Body of pancreas (tissue), 4 donors: Measurements from ENCODE around the gene MAMDC2. TPM values are rescaled to one million over a fixed set of nuclear protein-coding genes. Genes with fewer than 3 reads are reported as not detected.

ENCODE experiments used
- ATAC-seq: fragments of 150-250 bp; one replicate; pipeline ENCODE4 v1.9.1; 2016
- DNase-seq, 4 donors: peaks; one replicate each; pipeline ENCODE4 v3.0.0-alpha.2; 2019
- H3K27ac ChIP-seq, 4 donors: fragments of 200-600 bp; sonication (generic); 1 replicate in 3 of 4; 2 replicates in 1 of 4; pipeline versions ENCODE4 v1.5.1 to v1.6.1; 2016 to 2019; ENCODE audit warnings: mild to moderate bottlenecking in 1 of 4, mixed read lengths in 1 of 4, moderate library complexity in 1 of 4
- H3K27me3 ChIP-seq, 2 donors: fragments of 200-600 bp; sonication (generic); one replicate each; pipeline ENCODE4 v1.6.0; 2016; ENCODE audit warnings: mild to moderate bottlenecking in 1 of 2
- H3K36me3 ChIP-seq, 2 donors: fragments of 200-600 bp; sonication (generic); replicated peaks in 1 of 2; 2 replicates each; pipeline ENCODE4 v1.5.1; 2016; ENCODE audit warnings: low read depth in 2 of 2; ENCODE audit not compliant: insufficient read depth in 1 of 2
- H3K4me1 ChIP-seq: fragments of 200-600 bp; sonication (generic); one replicate; pipeline ENCODE4 v1.6.0; 2016
- H3K4me3 ChIP-seq, 2 donors: fragments of 200-600 bp; sonication (generic); 1 replicate in 1 of 2; 2 replicates in 1 of 2; pipeline ENCODE4 v1.5.1; 2016 to 2019
- H3K9me3 ChIP-seq, 3 donors: fragments of 200-600 bp; sonication (generic); 1 replicate in 2 of 3; 2 replicates in 1 of 3; pipeline ENCODE4 v1.5.1; 2016
- POLR2A ChIP-seq, 3 donors: fragments of 450-650 bp; IDR thresholded peaks; one replicate each; pipeline ENCODE4 v1.6.1; 2016; ENCODE audit warnings: antibody characterized with exemption in 3 of 3, mild to moderate bottlenecking in 2 of 3
- WGBS, 2 donors: methylation state at CpG; one replicate each; pipeline ENCODE4 v1.1.5; 2017; 5-methylcytosine and 5-hydroxymethylcytosine counted together
- intact Hi-C: fragments of 100-400 bp; cut with DNase I; formaldehyde crosslinking; loops from one replicate; pipeline ENCODE4 v1.15.1; 2023
- total RNA-seq, 2 donors: library from RNA; depleted of rRNA; stranded (reverse); fragments of >200 nt; gene quantifications; one replicate each; pipeline ENCODE4 v1.1.0, GENCODE V29; 2016
- TF ChIP-seq, protein P1 (sequence below), 7 experiments: fragments of 450-650 bp in 4 of 7; fragments of 200-600 bp in 3 of 7; sonication (generic) in 3 of 7; IDR thresholded peaks; one replicate each; pipeline ENCODE4 v1.5.1; 2016 to 2019; ENCODE audit warnings: antibody characterized with exemption in 7 of 7

MAMDC2 gene
- total RNA-seq, 2 donors from 2014 or later, result 4.0 to 17.1 TPM

DNA sequence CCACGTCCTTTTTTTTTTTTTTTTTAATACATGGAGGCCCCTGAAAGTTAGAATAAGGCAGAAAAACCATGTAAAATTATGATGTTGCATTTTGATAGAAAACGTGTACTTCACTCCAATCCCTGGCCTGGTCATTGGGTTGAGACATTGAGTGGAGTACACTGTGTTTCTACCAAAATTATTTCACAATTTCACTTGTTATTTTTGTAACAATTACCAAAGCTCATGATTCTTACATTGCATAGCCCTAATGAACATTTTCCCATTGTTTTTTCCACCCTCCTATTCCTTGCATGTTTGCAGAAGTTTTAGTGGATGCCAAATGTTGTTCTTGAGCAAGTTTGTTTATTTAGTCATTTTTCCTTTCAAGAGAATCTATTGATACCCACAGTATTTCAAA lies 21.9 kb downstream of the MAMDC2 start:
- ATAC-seq (peak; percentile 50), DNase-seq (peak in 1 of 4 donors; percentile 17)
- H3K27me3 ChIP-seq, result no peaks in the 10 kb centered on the region
- H3K36me3 ChIP-seq, result no peaks in the 10 kb centered on the region
- H3K9me3 ChIP-seq, result no peaks in the 10 kb centered on the region
- WGBS, 2 donors, result 62 to 69% methylated on average over 2 of the region's 2 CpGs
- H3K4me3 ChIP-seq, result no peak overlapping the region
- H3K4me1 ChIP-seq, result peaks cover 14% of the 10 kb centered on the region
- intact Hi-C loops, result no loop called here
- no peak overlapping the region for H3K27ac ChIP-seq
- TF ChIP-seq POLR2A (IDR thresholded peaks at IDR 0.05), result no peak
- TF ChIP-seq, protein P1, sequence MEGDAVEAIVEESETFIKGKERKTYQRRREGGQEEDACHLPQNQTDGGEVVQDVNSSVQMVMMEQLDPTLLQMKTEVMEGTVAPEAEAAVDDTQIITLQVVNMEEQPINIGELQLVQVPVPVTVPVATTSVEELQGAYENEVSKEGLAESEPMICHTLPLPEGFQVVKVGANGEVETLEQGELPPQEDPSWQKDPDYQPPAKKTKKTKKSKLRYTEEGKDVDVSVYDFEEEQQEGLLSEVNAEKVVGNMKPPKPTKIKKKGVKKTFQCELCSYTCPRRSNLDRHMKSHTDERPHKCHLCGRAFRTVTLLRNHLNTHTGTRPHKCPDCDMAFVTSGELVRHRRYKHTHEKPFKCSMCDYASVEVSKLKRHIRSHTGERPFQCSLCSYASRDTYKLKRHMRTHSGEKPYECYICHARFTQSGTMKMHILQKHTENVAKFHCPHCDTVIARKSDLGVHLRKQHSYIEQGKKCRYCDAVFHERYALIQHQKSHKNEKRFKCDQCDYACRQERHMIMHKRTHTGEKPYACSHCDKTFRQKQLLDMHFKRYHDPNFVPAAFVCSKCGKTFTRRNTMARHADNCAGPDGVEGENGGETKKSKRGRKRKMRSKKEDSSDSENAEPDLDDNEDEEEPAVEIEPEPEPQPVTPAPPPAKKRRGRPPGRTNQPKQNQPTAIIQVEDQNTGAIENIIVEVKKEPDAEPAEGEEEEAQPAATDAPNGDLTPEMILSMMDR (IDR thresholded peaks at IDR 0.05), result no peak

DNA sequence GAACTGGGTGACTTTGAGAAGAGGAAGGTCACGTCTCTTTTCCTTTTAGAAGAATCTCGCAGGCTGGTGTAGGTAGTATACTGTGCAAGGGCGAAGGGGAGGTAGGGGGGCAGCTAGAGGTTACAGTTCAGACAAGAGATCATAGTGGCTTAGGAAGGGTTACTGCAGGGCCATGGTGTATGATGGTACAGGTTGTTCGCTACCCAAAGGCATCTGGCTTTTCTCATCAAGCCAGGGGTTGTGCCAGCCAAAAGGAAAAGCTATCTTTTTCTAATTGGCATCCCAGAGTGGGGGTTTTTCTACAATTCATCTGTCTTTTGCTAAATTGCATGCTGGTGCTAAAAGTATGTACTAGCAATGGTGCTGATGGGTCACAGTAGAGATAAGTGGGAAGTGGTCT lies 22.8 kb downstream of the MAMDC2 start:
- DNase-seq, result no peak
- 90 to 96% methylated on average over 4 of the region's 4 CpGs for WGBS, 2 donors
- TF ChIP-seq, protein P1 (IDR thresholded peaks at IDR 0.05), result no peak
- no peak for TF ChIP-seq POLR2A (IDR thresholded peaks at IDR 0.05)
- Histone ChIP-seq H3K27me3 (no peaks in the 10 kb centered on the region), H3K36me3 (no peaks in the 10 kb centered on the region), H3K4me3 (no peak overlapping the region), H3K27ac (no peak overlapping the region), H3K4me1 (peaks cover 14% of the 10 kb centered on the region), H3K9me3 (no peaks in the 10 kb centered on the region)
- no peak for ATAC-seq
- intact Hi-C loops, result no loop called here

DNA sequence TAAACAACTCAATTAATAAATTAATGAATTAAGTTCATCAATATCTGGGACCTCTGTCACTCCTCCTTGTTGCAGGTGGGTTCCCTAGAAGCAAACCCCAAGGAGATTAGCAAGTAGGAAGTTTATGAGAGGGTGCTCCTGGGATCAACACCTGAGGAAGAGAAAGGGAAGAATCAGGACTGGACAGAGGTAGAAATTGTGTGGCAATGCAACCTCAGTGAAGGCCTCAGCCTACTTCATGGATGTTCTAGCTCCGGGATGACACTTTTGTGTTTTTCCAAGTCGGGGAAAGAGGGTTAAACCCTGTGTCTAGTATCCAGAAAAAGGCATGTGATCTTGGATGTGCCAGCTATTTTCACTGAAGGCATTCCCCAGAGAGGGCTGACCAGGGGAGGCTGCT lies 23.2 kb downstream of the MAMDC2 start:
- no peaks in the 10 kb centered on the region for H3K27me3 ChIP-seq
- no peak for DNase-seq
- peaks cover 14% of the 10 kb centered on the region for H3K4me1 ChIP-seq
- no peak overlapping the region for H3K27ac ChIP-seq
- intact Hi-C loops, result no loop called here
- H3K4me3 ChIP-seq, result no peak overlapping the region
- no peak for ATAC-seq
- WGBS, 2 donors, result 83 to 90% methylated on average over 2 of the region's 2 CpGs
- TF ChIP-seq, protein P1 (IDR thresholded peaks at IDR 0.05), result no peak
- no peak for TF ChIP-seq POLR2A (IDR thresholded peaks at IDR 0.05)
- no peaks in the 10 kb centered on the region for H3K36me3 ChIP-seq
- H3K9me3 ChIP-seq, result no peaks in the 10 kb centered on the region

DNA sequence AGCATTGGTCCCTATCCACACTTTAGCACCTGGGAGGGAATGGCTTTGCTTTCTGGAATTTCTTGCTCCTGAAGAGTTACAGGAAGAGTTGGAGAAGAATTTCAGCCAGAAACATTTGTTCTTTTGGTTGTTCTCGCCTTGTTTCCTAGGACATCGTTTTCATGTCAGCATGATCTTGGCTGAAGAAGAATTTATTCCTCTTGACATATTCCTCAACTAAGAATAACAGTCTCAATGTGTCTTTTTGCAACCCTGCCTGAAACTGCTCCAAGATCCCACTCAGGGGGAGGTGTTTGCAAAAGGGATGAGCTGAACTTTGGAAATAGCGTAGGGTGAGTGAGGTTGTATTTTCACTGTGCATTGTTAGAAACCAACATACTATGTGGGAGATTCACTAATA lies 26.1 kb downstream of the MAMDC2 start:
- no peaks in the 10 kb centered on the region for H3K27me3 ChIP-seq
- H3K4me1 ChIP-seq, result peaks cover 14% of the 10 kb centered on the region
- no peak for ATAC-seq
- no peaks in the 10 kb centered on the region for H3K9me3 ChIP-seq
- no peak overlapping the region for H3K4me3 ChIP-seq
- H3K36me3 ChIP-seq, result no peaks in the 10 kb centered on the region
- 73 to 75% methylated on average over 3 of the region's 3 CpGs for WGBS, 2 donors
- H3K27ac ChIP-seq, result no peak overlapping the region
- no peak for DNase-seq
- intact Hi-C loops, result no loop called here
- no peak for TF ChIP-seq POLR2A (IDR thresholded peaks at IDR 0.05)
- TF ChIP-seq, protein P1 (IDR thresholded peaks at IDR 0.05), result no peak

DNA sequence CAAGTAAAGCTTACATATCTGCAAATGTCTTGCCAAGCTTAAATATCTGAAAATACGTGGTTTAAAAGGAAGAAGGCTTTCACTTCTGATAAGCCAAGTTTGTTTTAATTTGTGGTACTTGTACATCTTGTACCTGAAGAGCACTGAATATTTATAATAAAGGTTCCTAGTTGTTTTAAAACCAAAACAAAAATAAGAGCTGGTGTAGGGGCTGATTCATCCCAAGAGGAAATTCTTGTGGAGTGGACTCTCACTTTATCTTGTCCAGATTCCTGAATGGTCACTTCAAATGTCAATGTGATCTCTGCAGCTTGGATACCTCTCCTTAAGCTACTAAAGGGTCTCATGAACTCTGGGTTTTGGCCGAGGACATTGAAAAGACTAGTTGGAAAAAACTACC lies 29.5 kb downstream of the MAMDC2 start:
- DNase-seq, result no peak
- Histone ChIP-seq H3K36me3 (no peaks in the 10 kb centered on the region), H3K4me3 (no peak overlapping the region), H3K27me3 (no peaks in the 10 kb centered on the region), H3K4me1 (peaks cover 14% of the 10 kb centered on the region), H3K27ac (no peak overlapping the region), H3K9me3 (no peaks in the 10 kb centered on the region)
- no peak for TF ChIP-seq POLR2A (IDR thresholded peaks at IDR 0.05)
- TF ChIP-seq, protein P1 (IDR thresholded peaks at IDR 0.05), result no peak
- intact Hi-C loops, result no loop called here
- 35 to 49% methylated on average over 2 of the region's 2 CpGs for WGBS, 2 donors
- no peak for ATAC-seq
